ENCODE measurements around the gene INTS1.

The INTS1 gene

DNA sequence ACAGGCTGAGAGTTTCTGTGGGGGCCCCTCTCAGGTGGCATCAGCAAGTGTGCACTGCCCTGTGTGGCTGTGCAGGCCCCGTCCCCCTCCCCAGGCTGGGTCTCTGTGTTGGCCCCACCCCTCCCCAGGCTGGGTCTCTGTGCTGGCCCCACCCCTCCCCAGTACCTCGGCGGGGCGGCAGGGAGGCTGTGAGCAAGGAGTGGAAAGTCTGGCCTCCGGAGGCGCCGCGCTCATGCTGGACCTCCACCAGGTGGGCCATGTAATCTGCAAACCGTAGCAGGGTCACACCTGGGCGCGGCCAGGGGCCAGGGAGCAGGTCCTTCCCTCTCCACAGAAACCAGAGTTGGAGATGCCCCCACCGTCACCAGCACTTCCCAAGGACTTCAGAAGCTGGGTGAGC, 23.5 kb downstream of the INTS1 start:
- no peak for ATAC-seq
- Mint-ChIP-seq H3K4me3 (no peak overlapping the region), H3K9me3 (no peaks in the 10 kb centered on the region), H3K36me3 (peaks cover 19% of the 10 kb centered on the region), H3K4me1 (no peaks in the 10 kb centered on the region), H3K27ac (no peak overlapping the region)
- no peak for DNase-seq (ENCODE audit: low spot score in 2 of 2)

DNA sequence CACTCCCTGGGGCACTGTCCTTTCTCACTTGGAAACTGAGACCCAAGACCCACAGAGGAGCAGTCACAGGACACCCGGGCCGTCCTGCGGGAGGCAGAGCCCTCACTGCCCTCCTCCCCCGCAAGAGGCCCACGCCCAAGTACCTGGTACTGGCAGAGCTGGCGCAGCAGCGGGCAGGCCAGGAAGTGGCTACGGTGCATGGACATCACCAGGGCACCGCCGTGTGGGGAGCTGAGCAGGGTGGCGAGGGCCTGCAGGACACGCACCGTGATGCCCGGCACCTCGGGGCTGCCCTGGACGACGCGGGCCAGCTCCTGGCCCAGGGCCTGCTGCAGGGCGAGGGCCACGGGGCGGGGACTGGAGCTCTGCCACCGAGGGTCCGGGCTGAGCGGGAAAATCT, 24.9 kb downstream of the INTS1 start:
- Mint-ChIP-seq H3K4me1 (no peaks in the 10 kb centered on the region), H3K36me3 (peaks cover 16% of the 10 kb centered on the region), H3K4me3 (no peak overlapping the region), H3K27ac (no peak overlapping the region), H3K9me3 (no peaks in the 10 kb centered on the region)
- ATAC-seq = no peak
- no peak for DNase-seq (ENCODE audit: low spot score in 2 of 2)

DNA sequence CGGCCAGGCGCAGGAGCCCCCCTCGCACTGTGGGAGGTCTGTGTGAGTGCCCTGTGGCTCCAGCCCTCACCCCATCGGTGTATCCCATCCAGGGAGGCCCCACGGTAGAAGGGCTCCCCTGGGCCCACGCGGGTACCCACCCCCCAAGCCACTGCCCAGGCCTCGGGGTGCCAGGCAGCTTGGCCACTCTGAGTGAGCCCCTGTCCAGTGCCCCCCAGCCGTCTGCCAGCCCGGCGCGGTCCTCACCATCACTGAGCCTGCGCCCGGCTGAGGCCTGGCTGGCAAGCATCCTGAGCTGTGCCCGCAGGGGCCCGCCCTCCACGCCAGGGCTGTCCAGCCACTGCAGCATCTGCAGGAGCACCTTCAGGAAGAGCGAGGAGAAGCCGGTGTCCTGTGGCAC, 25.7 kb downstream of the INTS1 start:
- H3K4me1 Mint-ChIP-seq = no peaks in the 10 kb centered on the region
- H3K27ac Mint-ChIP-seq = no peak overlapping the region
- no peak overlapping the region for H3K4me3 Mint-ChIP-seq
- DNase-seq (ENCODE audit: low spot score in 2 of 2) = no peak
- no peak for ATAC-seq
- H3K36me3 Mint-ChIP-seq = peaks cover 8% of the 10 kb centered on the region
- no peaks in the 10 kb centered on the region for H3K9me3 Mint-ChIP-seq

DNA sequence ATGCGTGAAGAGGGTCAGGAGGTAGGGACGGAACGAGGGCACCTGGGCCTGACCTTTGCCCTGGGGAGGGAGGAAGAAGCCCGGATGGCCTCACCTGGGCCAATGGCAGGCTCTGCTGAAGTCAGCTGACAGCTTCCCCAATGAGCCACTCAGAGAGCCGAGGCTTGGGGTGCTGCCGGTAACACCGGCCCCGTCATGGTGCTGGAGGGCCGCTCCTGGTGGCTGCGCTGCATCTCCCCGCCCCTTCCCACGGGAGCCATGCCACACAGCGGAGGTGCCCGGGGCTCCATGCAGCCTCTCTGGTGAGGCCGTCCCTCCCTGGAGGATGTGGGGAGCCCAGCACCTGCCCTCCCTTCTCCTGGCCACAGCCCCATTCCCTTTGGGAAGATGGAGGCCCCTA, 27.3 kb downstream of the INTS1 start:
- Mint-ChIP-seq H3K36me3 (peaks cover 14% of the 10 kb centered on the region), H3K4me3 (no peak overlapping the region), H3K9me3 (no peaks in the 10 kb centered on the region), H3K4me1 (no peaks in the 10 kb centered on the region), H3K27ac (no peak overlapping the region)
- ATAC-seq = no peak
- no peak for DNase-seq (ENCODE audit: low spot score in 2 of 2)

DNA sequence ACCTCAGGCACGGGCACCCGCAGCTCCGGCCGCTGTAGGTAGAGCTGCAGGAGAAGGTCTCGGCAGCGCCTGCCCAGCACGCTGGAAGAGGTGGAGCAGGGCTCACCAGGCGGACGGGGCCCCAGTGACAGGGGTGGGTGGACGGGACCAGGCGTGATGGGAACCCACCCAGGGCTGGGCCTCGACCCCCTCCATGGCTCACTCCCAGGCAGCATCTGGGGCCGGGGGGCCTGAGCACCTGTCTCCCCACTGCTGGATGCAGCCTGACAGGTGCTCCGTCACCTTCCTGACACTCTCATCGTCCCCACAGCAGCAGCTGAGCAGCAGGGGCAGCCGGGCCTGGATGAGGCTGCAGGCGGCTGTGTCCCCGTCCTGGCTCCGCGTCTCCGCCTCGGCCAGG, 28.2 kb downstream of the INTS1 start:
- Mint-ChIP-seq H3K4me1 (no peaks in the 10 kb centered on the region), H3K27ac (no peak overlapping the region), H3K36me3 (peaks cover 14% of the 10 kb centered on the region), H3K9me3 (no peaks in the 10 kb centered on the region), H3K4me3 (no peak overlapping the region)
- DNase-seq (ENCODE audit: low spot score in 2 of 2) = no peak
- no peak for ATAC-seq

DNA sequence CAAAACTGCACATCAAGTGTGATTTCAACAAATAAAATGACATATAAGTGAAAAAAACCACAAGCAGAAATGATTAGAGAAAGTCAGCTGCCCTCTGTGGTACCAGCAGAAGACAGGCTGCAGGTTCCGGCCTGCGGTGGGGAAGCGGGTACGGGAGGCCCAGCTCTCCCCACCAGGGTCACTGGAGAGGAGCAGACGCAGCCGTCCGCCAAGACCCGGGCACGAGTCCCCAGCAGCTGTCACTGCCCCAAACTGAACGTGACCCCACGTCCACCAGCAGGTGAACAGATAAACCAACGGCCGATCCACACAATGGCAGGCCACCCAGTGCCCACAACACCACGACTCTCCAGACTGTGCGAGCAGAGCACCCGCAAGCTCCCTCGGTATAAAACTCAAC, 28.8 kb downstream of the INTS1 start:
- H3K4me3 Mint-ChIP-seq = no peak overlapping the region
- H3K27ac Mint-ChIP-seq = no peak overlapping the region
- H3K4me1 Mint-ChIP-seq = no peaks in the 10 kb centered on the region
- DNase-seq (ENCODE audit: low spot score in 2 of 2) (no peak), ATAC-seq (no peak)
- peaks cover 14% of the 10 kb centered on the region for H3K36me3 Mint-ChIP-seq
- H3K9me3 Mint-ChIP-seq = no peaks in the 10 kb centered on the region

DNA sequence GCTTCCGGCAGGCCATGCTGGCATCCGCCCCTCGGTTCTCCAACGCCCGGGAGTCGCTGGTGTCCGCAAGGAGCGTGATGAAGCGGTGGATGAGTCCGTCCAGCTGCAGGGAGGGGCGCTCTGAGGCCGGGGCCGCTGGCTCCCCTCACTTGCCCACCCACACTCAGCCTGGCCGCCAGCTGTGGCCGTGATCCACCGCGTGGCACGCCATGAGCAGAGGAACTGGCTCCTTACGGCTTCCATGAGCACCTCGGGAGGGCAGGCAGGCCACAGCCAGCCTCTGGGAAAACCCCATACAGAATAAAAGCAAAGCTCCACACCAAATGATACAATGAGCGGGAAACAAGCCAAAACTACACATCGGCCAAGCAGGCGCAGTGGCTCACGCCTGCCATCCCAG, 29.5 kb downstream of the INTS1 start:
- H3K27ac Mint-ChIP-seq = peak overlapping the region; percentile 65

DNA sequence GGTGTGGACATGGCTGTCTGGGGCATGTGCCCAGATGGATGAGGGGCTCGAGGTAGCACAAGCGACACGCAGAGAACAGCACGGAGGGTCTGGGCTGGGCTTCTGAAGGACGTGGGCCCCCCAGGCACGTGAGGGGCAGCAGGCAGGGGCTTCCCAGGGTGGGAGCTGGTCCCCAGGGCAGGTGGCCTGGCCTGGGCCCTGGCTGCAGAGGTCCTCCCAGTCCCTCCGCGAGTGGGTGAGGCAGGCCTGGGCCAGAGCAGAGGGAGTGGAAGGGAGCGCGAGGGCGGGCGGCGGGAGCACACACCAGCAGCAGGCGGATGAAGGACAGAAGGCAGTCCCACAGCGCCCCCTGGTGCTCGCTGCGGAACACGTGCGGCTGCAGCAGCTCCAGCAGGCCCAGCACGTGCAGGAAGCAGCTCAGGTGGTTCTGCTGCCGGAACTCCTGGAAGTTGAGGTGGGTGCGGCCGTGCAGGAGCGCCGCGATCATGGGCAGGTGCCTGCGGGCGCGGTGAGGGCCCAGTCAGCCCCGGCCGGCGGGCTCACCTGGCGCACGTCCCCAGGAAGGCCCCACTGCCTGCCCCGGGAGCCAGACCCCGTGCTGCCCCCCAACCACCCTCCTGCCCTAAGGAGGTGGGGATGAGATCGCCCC, 30.2 kb downstream of the INTS1 start:
- ATAC-seq (peak; percentile 69), DNase-seq (ENCODE audit: low spot score in 2 of 2) (peak; percentile 76 to 87)
- Mint-ChIP-seq H3K4me1 (no peaks in the 10 kb centered on the region), H3K27ac (no peak overlapping the region), H3K9me3 (no peaks in the 10 kb centered on the region), H3K36me3 (peaks cover 20% of the 10 kb centered on the region), H3K4me3 (no peak overlapping the region)

More for the DNA sequence above, 29.5 kb downstream of the INTS1 start:
- Mint-ChIP-seq H3K4me1 (no peaks in the 10 kb centered on the region), H3K4me3 (no peak overlapping the region), H3K36me3 (peaks cover 20% of the 10 kb centered on the region), H3K9me3 (no peaks in the 10 kb centered on the region)
- DNase-seq (ENCODE audit: low spot score in 2 of 2) (no peak), ATAC-seq (no peak)

DNA sequence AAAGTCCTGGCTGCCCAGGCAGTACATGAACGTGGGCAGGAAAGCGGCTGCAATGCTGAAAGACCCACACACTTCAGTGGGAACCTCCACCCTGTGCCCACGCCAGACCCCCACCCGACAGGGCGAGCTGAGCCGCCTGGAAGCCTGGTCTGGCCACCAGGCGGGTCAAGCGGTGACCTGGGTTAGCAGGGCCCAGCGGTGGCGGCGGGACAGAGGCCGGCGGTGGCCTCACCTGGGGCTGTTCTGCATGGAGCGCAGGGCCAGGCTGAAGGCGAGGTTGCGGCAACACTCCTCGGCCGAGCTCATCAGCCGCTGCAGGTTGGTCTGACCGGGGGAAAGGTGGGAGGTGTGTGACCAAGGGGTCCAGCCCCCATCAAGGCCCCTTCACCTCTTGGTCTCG, 33.3 kb downstream of the INTS1 start:
- Mint-ChIP-seq H3K27ac (no peak overlapping the region), H3K4me3 (no peak overlapping the region), H3K4me1 (peaks cover 6% of the 10 kb centered on the region), H3K36me3 (peaks cover 20% of the 10 kb centered on the region), H3K9me3 (no peaks in the 10 kb centered on the region)
- ATAC-seq = no peak
- DNase-seq (ENCODE audit: low spot score in 2 of 2) = no peak

DNA sequence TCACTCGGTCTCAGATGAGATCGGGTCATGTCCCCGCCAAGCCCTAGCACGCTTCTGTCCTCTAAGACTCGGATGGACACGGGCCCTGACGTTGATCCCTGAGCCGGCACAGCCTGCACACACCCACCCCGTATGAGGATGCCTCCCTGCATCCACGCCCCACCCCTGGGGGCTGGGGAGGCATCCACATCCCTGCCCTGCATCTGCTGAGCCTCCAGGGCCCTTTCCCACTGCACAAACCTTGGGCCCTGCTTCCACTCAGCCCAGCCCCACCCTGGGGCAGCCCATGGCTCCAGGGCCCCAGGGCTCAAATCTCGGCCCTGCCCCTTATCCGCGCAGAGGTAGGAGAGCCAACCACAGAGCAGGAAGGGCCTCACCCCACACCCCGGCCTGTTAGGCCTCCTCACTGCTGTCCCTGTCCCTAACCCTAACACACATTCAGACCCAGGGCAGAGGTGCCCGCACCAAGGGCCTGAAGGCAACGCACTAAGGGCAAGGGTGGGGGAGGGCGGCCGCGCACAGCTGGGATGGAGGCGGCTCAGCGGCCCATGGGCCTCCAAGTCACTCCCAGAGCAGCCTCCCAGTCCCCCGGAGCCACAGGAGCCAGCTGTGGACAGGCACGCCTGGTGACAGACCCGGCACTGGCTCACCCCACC, 35.4 kb downstream of the INTS1 start:
- Mint-ChIP-seq H3K27ac (no peak overlapping the region), H3K36me3 (peaks cover 13% of the 10 kb centered on the region), H3K4me1 (peaks cover 6% of the 10 kb centered on the region), H3K9me3 (no peaks in the 10 kb centered on the region), H3K4me3 (no peak overlapping the region)
- DNase-seq (ENCODE audit: low spot score in 2 of 2) (no peak), ATAC-seq (no peak)

DNA sequence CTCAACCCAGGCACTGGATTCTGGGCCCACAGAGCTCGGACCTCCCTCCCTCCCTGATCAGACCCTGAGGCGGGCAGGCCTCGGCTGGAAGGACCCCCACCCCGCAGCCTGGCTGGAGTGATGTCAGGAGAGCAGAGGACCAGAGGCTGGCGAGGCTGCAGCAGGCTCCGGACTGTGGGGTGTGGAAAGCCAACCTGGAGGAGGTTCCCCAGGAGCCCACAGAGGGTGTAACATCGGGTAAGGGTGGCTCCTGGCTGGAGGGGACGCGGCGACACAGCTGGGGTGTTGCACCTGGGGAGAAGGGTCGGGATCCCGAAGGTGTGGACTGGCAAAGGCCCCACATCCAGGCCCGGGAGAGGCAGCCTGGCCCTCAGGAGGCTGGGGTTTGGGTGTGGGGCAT, 36.0 kb downstream of the INTS1 start:
- ATAC-seq = no peak
- H3K36me3 Mint-ChIP-seq = peaks cover 13% of the 10 kb centered on the region

DNA sequence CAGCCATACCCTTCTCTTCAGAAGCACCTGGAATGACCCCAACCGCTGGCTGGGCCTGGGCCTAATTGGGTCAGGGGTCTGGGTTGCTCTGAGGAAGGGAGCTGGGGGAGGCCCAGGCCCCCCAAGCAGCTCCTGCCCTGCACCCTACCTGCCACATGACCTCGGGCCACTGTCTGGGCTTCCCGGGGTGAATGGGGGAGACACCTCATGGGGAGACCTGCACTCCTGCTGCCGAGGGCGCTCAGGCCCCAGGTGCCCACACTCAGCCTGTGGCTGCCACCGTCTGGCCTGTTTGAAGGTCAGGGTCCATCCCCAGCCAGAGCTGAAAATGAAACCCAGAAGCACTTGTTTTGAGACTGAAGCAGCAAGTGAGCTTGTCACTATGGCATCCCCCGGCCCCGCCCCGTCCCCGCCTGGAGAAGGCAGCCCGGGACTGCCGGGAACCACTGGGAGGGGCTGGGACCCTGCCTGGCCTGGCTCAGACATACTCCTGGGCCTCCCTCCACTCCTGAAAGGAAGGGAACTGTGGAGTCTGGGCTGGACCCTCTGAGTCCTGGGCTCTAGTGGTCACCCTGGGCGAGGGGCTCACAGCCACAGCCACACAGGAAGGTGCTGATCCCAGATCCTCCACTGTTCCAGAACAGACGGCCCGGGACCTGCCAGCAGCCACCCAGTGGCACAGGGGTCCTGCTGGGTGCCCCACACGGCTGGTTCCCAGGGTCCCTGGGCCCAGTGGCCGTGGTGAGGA, 37.5 kb downstream of the INTS1 start:
- H3K36me3 Mint-ChIP-seq = peaks cover 7% of the 10 kb centered on the region
- ATAC-seq = no peak
- DNase-seq (ENCODE audit: low spot score in 2 of 2) = no peak

More for the DNA sequence above, 36.0 kb downstream of the INTS1 start:
- Mint-ChIP-seq H3K9me3 (no peaks in the 10 kb centered on the region), H3K4me3 (no peak overlapping the region), H3K27ac (no peak overlapping the region), H3K4me1 (peaks cover 6% of the 10 kb centered on the region)
- no peak for DNase-seq (ENCODE audit: low spot score in 2 of 2)

DNA sequence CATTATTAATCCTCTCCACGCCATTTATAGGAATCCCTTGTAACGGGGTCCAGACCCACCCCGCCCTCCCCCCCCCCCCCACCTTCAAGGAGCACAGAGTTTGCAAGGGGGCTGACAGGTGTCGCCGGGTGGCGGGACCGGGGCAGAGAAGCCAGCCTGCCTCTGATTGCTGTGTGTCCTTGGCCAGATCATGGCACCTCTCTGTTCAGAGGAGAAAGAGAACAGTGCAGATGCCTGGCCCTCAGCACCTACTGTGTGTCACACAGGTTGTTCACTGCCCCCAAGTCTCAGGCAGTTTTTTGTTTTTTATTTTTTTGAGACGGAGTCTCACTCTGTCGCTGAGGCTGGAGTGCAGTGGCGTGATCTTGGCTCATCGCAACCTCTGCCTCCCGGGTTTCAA, 39.5 kb downstream of the INTS1 start:
- no peak overlapping the region for H3K27ac Mint-ChIP-seq

More for the DNA sequence above, 37.5 kb downstream of the INTS1 start:
- H3K4me3 Mint-ChIP-seq = no peak overlapping the region
- peaks cover 18% of the 10 kb centered on the region for H3K4me1 Mint-ChIP-seq
- H3K27ac Mint-ChIP-seq = peak overlapping the region; percentile 26
- no peaks in the 10 kb centered on the region for H3K9me3 Mint-ChIP-seq

DNA sequence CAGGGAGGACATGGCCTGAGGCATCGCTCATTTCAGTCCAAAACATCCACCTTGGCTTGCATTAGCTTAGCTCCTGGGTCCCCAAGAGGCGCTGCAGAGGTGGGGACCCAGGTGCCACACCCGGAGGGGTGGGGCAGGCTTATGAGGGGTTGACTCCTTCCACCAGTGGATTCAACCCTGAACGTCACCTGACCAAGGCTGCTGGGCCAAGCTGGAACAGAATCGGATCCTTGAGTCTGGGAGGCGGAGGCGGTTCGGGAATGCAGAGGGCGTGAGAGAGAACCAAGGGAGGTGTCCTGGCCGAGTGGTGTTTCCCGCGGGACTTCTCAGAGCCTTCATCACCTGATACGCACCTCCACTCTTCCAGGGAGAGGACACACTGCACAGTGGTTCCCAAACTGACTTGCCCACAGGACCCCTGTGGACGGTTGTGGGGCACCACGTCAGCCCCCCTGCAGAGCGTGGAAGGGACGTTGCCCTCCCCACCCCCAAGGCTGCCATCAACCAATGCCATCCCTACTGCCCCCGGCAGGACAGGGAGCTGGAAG, 40.4 kb downstream of the INTS1 start:
- ATAC-seq = no peak
- DNase-seq (ENCODE audit: low spot score in 2 of 2) = no peak
- Mint-ChIP-seq H3K36me3 (peaks cover 4% of the 10 kb centered on the region), H3K9me3 (no peaks in the 10 kb centered on the region), H3K27ac (no peak overlapping the region), H3K4me3 (no peak overlapping the region), H3K4me1 (peaks cover 33% of the 10 kb centered on the region)

More for the DNA sequence above, 39.5 kb downstream of the INTS1 start:
- no peak overlapping the region for H3K4me3 Mint-ChIP-seq
- no peaks in the 10 kb centered on the region for H3K9me3 Mint-ChIP-seq
- peaks cover 4% of the 10 kb centered on the region for H3K36me3 Mint-ChIP-seq
- ATAC-seq (no peak), DNase-seq (ENCODE audit: low spot score in 2 of 2) (no peak)
- peaks cover 33% of the 10 kb centered on the region for H3K4me1 Mint-ChIP-seq

DNA sequence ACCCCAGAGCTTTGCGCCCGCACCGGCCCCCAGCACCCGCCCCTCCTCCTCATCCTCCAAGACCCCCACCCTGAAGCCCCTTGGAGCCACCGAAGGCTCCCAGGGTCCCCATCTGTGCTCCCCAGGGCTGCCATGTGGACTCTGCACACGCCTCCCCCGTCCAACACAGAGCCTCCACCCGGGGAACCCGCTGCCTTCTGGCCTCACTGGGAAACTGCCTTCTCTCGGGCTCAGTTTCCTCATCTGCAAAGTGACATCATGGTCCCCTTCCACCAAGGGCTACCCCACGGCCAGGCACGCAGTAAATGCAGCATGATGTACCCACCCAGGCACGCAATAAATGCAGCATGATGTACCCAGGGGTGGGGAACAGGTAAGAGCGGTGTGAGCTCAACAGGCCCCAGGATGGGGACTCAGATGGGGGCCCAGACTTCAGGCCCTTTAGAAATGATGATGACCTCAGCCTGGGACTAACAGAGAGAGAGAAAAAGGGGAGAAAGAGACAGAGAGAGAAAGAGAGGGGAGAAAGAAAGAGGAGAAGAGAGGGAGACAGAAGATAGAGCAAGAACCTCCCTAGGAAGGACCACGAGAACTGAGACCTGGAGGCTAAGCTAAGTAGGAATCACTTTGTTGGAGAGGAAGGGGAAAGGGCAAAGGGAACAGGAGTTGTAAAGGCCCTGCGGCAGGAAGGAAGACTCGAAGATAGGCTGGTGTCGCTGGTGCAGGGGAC, 42.4 kb downstream of the INTS1 start:
- Mint-ChIP-seq H3K9me3 (no peaks in the 10 kb centered on the region), H3K4me1 (peaks cover 38% of the 10 kb centered on the region), H3K27ac (peak overlapping the region; percentile 55), H3K36me3 (peaks cover 4% of the 10 kb centered on the region), H3K4me3 (no peak overlapping the region)
- DNase-seq (ENCODE audit: low spot score in 2 of 2) (no peak), ATAC-seq (no peak)

Data from stimulated activated effector memory CD8-positive, alpha-beta T cell treated with anti-CD3 and anti-CD28 coated beads, Interleukin-12 subunit alpha, Interleukin-12 subunit beta, amount 100 ng/mL, for 72 hours (primary cell).